Glutamatergic neuron (in vitro differentiated cells): ENCODE results near the gene GALNT2. TPM values are rescaled to one million over a fixed set of nuclear protein-coding genes. Genes with fewer than 3 reads are reported as not detected.

ENCODE experiments used
- DNase-seq: peaks from one replicate; pipeline ENCODE4 v3.0.0; 2022
- H3K27ac Mint-ChIP-seq: one replicate; pipeline ENCODE4 v1.8.0; 2020; ENCODE audit warnings: mild to moderate bottlenecking, mixed read lengths, inconsistent platforms; ENCODE audit not compliant: unreplicated experiment
- H3K27me3 Mint-ChIP-seq: one replicate; pipeline ENCODE4 v1.8.0; 2020; ENCODE audit warnings: mild to moderate bottlenecking, moderate library complexity, mixed read lengths, inconsistent platforms; ENCODE audit not compliant: unreplicated experiment
- H3K36me3 Mint-ChIP-seq: one replicate; pipeline ENCODE4 v1.8.0; 2020; ENCODE audit warnings: mild to moderate bottlenecking, mixed read lengths, inconsistent platforms; ENCODE audit not compliant: unreplicated experiment
- H3K4me1 Mint-ChIP-seq: one replicate; pipeline ENCODE4 v1.8.0; 2020; ENCODE audit warnings: mild to moderate bottlenecking, low read depth, mixed read lengths, inconsistent platforms; ENCODE audit not compliant: unreplicated experiment
- H3K4me3 Mint-ChIP-seq: one replicate; pipeline ENCODE4 v1.8.0; 2020; ENCODE audit warnings: mild to moderate bottlenecking, mixed read lengths, inconsistent platforms; ENCODE audit not compliant: unreplicated experiment
- H3K9me3 Mint-ChIP-seq: one replicate; pipeline ENCODE4 v1.8.0; 2020; ENCODE audit warnings: mild to moderate bottlenecking, moderate library complexity, mixed read lengths, inconsistent platforms; ENCODE audit not compliant: unreplicated experiment
- total RNA-seq: library from RNA; stranded (reverse); fragmentation: NEBNext Ultra II Directional; extraction: Animal tissue kit (Norgen Biotek cat#: 25700); gene quantifications from one replicate; pipeline ENCODE4 v1.2.1, GENCODE V29; 2021; ENCODE audit not compliant: unreplicated experiment
- TF ChIP-seq, protein P1 (sequence below): fragments of 200-600 bp; sonication (generic); IDR thresholded peaks from one replicate; pipeline ENCODE4 v1.5.0; 2021; ENCODE audit not compliant: partially characterized antibody, unreplicated experiment

Gene GALNT2
- total RNA-seq, 1 donor from 2014 or later = 35.2 TPM

DNA sequence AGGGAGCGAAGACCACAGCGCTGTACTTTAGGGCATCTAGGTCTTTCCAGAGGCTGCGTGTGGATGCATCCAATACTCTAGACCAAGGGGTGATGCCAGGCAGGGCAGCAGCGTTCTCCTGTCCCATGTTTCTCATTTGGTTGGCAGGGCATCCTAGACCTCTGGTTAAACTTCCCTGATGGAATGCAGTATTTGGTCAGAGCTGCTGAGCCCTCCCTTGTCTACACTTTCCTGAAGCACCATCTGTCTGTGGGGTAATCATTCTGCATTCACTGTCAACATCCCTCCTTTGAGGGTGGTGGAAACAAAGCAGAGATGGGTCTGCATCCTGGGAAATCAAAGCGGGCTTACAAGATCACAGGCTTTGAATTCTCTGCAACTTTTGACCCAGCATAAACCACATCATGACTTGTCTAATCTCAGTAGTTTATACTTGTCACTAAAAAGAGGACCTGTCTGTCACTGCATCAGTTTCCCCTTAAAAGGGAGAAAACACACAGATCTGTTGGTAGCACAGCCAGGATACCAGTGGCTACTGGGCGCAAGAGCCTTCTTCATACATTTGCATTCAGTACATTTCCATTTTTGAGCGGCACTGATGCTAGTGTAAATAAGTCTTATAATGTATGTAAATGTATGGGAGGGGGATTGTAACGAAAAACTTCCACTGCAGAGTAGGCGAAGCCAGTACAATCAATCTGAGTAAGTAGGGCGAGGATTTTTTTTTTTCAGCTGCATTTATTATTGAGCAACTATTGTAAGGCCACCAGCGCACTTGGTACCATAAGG, 106.3 kb downstream of the GALNT2 start:
- H3K4me1 Mint-ChIP-seq = peaks cover 57% of the 10 kb centered on the region
- H3K27me3 Mint-ChIP-seq = peaks cover 2% of the 10 kb centered on the region
- no peak overlapping the region for H3K4me3 Mint-ChIP-seq
- peaks cover 7% of the 10 kb centered on the region for H3K9me3 Mint-ChIP-seq
- TF ChIP-seq, protein P1, sequence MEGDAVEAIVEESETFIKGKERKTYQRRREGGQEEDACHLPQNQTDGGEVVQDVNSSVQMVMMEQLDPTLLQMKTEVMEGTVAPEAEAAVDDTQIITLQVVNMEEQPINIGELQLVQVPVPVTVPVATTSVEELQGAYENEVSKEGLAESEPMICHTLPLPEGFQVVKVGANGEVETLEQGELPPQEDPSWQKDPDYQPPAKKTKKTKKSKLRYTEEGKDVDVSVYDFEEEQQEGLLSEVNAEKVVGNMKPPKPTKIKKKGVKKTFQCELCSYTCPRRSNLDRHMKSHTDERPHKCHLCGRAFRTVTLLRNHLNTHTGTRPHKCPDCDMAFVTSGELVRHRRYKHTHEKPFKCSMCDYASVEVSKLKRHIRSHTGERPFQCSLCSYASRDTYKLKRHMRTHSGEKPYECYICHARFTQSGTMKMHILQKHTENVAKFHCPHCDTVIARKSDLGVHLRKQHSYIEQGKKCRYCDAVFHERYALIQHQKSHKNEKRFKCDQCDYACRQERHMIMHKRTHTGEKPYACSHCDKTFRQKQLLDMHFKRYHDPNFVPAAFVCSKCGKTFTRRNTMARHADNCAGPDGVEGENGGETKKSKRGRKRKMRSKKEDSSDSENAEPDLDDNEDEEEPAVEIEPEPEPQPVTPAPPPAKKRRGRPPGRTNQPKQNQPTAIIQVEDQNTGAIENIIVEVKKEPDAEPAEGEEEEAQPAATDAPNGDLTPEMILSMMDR = no peak
- no peak overlapping the region for H3K27ac Mint-ChIP-seq
- no peaks in the 10 kb centered on the region for H3K36me3 Mint-ChIP-seq
- DNase-seq = no peak

DNA sequence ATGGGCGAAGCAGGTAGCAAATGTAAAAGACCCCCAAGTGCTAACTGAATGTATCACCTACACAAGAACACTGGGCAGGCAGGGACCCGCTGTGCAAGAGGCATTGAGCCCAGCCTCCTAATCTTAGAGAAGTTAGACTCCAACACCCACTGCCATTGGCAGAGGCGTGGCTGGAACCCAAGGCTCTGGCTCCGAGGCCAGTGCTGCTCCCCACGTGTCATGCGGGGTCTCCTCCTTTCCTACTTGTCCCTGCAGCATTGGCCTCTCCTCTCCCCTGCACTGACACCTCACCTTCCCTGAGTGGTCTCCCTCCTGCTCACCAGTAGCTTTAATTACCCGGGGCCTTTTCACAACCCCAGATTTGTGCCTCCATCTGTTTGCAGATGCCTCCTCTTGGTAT, 107.0 kb downstream of the GALNT2 start:
- Mint-ChIP-seq H3K27ac (no peak overlapping the region), H3K9me3 (peaks cover 5% of the 10 kb centered on the region), H3K4me1 (peaks cover 57% of the 10 kb centered on the region), H3K27me3 (peaks cover 2% of the 10 kb centered on the region), H3K4me3 (no peak overlapping the region), H3K36me3 (no peaks in the 10 kb centered on the region)
- TF ChIP-seq, protein P1 = no peak
- DNase-seq = no peak

DNA sequence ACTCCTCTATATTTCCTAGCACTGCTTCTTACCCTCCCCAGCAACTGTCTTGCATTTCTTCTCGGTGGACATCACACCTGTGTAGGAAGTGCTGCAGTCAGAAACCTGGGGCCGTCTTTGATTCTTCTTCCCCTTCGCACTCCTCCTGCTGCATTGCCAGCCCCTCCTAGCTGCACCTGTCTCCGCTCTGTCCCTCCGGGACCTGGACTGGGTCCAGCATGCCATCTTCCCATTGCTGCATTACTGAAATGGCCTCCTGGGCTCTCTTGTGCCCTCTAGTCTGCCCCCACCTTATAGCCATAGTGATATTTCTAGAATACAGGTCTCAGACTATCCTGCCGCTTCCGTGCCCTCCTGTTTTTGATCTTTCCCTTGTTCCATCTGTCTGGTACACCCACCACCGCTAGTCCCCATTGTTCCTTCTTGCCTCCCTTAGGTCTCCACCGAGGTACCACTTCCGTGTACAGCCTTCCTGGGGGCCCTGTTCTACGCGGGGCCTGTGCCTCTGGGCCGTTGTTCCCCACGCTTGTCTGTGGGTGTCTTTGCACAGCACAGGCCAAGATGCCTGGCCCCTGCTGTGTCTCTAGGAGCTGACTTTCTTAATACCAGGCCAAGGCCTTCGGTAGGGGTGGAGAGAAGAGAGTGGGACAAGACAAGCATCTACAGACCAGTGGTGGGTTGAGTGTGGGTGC, 107.6 kb downstream of the GALNT2 start:
- Mint-ChIP-seq H3K36me3 (no peaks in the 10 kb centered on the region), H3K4me3 (no peak overlapping the region), H3K27me3 (peaks cover 2% of the 10 kb centered on the region), H3K4me1 (peaks cover 57% of the 10 kb centered on the region), H3K9me3 (peaks cover 5% of the 10 kb centered on the region), H3K27ac (peak overlapping the region; percentile 14)
- DNase-seq = no peak
- TF ChIP-seq, protein P1 = no peak

DNA sequence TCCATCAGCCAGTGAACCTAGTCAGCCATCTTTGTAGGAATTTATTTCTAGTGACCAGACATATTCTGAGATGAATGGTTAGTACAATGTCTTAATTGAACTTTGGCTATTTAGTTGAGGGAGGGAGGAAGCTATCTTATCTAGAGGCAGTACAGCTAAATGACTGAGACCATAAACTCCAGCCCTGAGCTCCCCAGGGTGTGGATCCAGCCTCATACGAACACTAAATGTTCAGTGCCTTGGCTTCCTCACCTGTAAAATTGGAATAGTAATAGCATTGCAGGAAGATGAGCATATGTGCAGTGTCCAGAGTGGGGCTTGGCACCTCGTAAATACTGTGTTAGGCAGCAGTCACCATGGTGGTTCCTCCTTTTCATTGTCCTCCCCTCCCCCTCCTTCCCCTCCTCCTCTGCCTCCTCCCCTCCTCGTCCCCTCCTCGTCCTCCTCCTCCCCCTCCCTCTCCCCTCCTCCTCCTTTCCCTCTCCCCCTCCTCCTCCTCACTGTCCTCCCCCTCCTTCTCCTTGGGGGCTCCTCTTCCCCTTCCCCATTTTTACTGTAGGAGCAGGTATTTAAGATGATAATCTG, 108.2 kb downstream of the GALNT2 start:
- H3K9me3 Mint-ChIP-seq = peaks cover 5% of the 10 kb centered on the region
- DNase-seq = no peak
- H3K36me3 Mint-ChIP-seq = no peaks in the 10 kb centered on the region
- peak overlapping the region; percentile 14 for H3K27ac Mint-ChIP-seq
- peaks cover 54% of the 10 kb centered on the region for H3K4me1 Mint-ChIP-seq
- TF ChIP-seq, protein P1 = no peak
- no peak overlapping the region for H3K4me3 Mint-ChIP-seq
- H3K27me3 Mint-ChIP-seq = peaks cover 2% of the 10 kb centered on the region

DNA sequence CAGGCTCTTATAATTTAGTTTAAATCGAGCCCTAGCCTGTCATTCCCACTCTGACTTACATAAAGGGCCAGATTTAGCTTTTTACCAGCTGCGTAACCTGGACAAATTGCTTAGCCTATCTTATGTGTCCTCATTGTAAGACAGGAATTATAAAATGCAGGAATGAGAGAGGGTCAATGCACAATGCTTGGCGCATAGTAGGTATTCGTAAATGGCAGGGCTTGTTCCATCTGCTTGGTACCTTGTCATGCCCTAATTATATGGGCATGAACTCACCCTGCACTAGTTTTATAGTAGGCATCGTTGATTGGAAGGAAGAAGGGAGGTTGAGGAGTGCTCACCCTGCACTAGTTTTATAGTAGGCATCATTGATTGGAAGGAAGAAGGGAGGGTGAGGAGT, 108.8 kb downstream of the GALNT2 start:
- Mint-ChIP-seq H3K4me3 (peak overlapping the region; percentile 63), H3K4me1 (peaks cover 50% of the 10 kb centered on the region), H3K9me3 (peaks cover 5% of the 10 kb centered on the region), H3K27me3 (peaks cover 2% of the 10 kb centered on the region), H3K27ac (peak overlapping the region; percentile 78), H3K36me3 (no peaks in the 10 kb centered on the region)
- TF ChIP-seq, protein P1 = no peak
- no peak for DNase-seq
